ENCODE data around the gene CDH2.

The CDH2 gene

DNA sequence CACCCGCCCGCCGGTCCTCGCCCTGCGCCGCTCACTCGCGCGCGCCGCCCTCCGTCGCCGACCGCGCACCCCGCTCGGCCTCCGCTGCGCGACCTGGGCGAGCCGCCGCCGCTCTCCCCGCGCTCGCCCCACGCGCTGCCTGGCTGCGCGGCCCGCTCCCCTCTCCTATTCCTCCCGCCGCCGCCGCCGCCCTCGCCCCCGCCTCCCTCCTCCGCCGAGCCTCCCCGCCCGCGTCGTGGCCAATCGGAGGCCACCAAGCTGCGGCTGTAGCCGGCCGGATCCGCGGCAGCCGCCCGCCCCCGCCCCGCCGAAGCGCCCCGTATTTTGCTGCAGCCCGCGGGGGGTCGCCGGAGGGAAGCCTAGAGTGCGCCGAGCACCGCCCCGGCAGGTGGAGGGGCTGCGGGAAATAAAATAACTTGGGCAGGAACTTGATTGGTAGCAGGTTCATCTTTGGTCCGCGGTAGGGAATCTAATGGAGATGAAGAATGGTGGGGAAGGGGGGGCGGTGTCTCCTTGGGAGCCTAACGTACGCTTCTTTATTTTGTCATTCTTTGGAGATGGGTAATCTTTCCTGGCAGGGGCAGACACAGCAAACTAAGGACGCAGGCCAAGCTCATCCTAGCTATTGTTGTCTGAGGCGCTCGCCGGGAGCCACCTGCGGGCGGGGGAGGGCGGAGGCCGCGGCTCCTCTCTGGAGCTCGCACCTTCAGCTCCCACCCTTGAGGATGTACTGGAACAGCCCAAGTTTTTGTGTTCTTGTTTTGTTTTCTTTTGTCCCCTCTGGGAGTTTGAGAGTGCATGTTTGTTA, 1.1 kb upstream of the CDH2 start:
- no peak for DNase-seq (ENCODE audit: low read depth)
- peak overlapping the region; percentile 83 for H3K4me3 ChIP-seq (ENCODE audit: low read length)
- TF ChIP-seq, protein P1, sequence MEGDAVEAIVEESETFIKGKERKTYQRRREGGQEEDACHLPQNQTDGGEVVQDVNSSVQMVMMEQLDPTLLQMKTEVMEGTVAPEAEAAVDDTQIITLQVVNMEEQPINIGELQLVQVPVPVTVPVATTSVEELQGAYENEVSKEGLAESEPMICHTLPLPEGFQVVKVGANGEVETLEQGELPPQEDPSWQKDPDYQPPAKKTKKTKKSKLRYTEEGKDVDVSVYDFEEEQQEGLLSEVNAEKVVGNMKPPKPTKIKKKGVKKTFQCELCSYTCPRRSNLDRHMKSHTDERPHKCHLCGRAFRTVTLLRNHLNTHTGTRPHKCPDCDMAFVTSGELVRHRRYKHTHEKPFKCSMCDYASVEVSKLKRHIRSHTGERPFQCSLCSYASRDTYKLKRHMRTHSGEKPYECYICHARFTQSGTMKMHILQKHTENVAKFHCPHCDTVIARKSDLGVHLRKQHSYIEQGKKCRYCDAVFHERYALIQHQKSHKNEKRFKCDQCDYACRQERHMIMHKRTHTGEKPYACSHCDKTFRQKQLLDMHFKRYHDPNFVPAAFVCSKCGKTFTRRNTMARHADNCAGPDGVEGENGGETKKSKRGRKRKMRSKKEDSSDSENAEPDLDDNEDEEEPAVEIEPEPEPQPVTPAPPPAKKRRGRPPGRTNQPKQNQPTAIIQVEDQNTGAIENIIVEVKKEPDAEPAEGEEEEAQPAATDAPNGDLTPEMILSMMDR (conservative IDR thresholded peaks at IDR 0.05; ENCODE audit: low read depth, low read length) = no peak

DNA sequence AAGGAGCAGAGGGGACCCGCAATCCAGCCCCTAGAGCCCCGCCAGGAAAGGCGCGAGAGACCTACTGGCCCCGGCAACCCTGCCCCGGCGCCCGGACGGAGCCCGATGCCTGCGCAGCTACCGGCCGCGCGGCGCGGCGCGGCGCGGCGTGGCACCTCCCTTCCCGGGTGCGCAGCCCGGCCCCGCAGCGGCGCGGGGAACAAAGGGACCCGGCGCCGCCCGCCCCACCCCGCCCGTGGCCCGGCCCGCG, 307 bp downstream of the CDH2 start:
- TF ChIP-seq, protein P1 (conservative IDR thresholded peaks at IDR 0.05; ENCODE audit: low read depth, low read length) = no peak
- H3K4me3 ChIP-seq (ENCODE audit: low read length) = peak overlapping the region; percentile 95
- no peak for DNase-seq (ENCODE audit: low read depth)

DNA sequence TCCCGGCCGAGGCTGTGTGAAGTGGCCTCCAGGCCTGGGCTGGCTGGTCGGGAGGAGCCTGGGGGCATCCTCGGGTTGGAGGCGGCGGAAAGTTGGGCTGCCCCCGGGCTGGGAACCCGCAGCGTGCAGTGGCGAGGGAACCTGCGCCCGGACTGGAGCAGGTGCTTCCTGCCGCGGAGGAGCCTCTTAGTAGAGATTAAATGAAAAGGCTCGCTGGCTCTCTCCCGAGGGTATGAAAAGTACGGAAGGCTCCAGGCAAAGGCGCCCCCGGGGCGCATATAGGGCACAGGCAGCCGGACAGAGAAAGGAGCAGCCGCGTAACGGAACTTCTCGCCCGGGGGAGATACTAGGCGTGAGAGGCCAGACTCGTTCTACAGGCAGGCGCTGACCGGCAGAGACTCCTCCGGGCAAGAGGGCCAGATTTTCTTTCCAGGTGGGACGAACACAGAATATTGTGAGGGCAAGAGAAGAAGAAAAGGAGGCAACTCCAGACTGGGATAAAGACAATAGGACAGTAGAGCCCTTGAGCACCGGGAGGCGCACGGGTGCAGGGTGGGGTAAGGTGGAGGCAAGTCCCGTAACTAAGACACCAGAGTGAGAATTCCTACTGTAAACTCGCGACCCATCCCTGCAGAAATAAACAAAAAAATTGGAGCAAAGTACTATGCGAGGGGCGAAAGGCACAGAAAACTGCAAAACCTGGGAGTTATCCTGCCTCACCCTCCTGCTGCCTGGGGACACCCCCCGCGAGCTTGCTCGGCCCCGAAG, 816 bp downstream of the CDH2 start:
- H3K4me3 ChIP-seq (ENCODE audit: low read length) = peak overlapping the region; percentile 95
- DNase-seq (ENCODE audit: low read depth) = no peak
- TF ChIP-seq, protein P1 (conservative IDR thresholded peaks at IDR 0.05; ENCODE audit: low read depth, low read length) = no peak

DNA sequence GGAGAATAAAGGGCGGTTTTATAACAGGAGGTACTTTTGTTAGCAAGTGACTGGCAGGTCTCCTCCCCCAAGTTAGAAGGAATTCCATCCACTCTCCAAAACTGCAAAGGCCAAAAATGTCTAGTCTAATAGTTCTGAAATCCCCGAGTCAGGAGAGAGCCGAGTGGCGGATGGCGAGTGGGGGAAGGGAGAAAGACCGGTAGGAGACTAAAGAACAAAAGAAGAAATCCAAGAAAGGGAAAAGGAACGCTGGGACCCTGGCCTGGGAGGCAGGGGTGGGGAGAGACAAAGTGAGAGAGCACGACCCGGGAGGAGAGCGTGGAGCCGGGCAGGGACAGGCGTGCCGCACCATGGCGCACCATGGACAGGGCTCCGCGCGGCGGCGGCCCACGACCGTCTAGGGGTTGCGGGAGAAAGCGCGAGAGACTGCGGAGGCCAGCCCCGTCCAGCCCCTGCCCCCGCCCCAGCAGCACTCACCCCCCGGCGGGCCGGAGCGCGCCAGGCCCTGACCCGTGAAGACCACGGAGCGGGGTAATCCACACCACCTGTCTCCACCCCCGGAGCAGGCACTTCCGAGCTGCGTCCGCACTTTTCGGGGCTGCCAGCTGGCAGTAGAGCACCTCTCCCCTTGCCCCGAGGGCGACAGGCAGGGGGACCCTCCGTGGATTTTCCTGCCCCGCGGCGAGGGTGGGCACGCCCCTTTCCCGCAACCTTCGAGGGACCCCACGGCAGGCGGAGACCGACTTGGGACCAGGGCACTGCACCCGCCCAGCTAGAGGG, 1.6 kb downstream of the CDH2 start:
- TF ChIP-seq, protein P1 (conservative IDR thresholded peaks at IDR 0.05; ENCODE audit: low read depth, low read length) = no peak
- no peak for DNase-seq (ENCODE audit: low read depth)
- peak overlapping the region; percentile 95 for H3K4me3 ChIP-seq (ENCODE audit: low read length)

DNA sequence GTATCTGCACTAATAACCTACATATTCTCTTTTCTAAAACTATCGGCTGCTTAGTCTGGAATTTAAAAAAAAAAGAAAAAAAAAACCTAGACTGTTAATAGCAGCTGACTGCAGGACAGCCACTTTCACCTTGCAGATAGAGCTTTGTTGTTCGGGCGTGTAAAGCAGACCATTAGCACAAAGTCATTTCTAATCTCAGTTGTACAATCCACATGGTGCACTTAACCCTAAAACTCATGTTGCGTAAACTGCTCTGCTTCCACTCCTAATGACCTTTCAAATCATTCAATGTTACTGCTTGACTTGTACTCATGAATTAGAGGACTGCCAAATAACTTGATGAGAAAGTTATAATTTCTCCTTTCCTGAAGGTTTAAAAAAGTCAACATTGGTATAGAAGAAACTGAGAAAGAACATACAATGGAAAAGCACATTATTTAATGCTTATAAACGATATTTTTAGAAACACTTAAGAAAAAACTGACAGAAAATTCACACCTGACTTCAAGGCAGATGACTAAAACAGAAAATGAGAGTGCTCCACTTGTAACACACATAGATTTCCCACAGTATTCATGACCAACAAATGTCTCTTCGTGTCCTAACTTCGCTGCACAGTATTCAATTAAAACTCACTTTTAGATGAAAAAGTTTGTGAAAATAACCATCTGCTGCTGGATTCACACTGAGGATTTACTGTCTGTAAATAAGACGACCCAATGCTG, 2.6 kb downstream of the CDH2 start:
- TF ChIP-seq, protein P1 (conservative IDR thresholded peaks at IDR 0.05; ENCODE audit: low read depth, low read length) = no peak
- no peak for DNase-seq (ENCODE audit: low read depth)
- H3K4me3 ChIP-seq (ENCODE audit: low read length) = peak overlapping the region; percentile 95

DNA sequence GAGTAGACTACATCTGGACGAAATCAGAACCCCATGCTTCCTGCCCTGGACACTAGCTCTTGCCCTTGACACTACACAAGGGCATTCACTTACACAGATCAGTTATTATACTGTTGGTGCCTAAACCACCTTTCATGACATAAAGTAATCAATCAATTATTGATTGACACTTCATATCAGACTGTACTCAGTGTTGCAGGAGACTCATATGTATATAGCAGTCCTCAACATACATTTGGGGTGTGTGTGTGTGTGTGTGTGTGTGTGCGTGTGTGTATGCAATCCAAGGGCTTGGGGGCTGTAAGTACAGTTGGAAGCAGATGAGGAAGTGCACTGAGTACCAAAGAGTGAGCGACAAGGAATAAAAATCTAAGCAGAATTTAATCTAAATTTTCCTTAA, 5.1 kb downstream of the CDH2 start:
- H3K4me3 ChIP-seq (ENCODE audit: low read length) = no peak overlapping the region
- TF ChIP-seq, protein P1 (conservative IDR thresholded peaks at IDR 0.05; ENCODE audit: low read depth, low read length) = no peak
- DNase-seq (ENCODE audit: low read depth) = no peak
